GM19351 (cell line): ENCODE measurements around the gene AFTPH.
A peak's percentile ranks its signal among the peaks of the same experiment; 100 is the strongest.

Source experiments
- ATAC-seq: cut with Tn5 transposase; IDR thresholded peaks from one replicate; pipeline ENCODE4 v1.9.1; 2021; ENCODE audit warnings: mild to moderate bottlenecking, moderate library complexity; ENCODE audit not compliant: unreplicated experiment

AFTPH gene

DNA sequence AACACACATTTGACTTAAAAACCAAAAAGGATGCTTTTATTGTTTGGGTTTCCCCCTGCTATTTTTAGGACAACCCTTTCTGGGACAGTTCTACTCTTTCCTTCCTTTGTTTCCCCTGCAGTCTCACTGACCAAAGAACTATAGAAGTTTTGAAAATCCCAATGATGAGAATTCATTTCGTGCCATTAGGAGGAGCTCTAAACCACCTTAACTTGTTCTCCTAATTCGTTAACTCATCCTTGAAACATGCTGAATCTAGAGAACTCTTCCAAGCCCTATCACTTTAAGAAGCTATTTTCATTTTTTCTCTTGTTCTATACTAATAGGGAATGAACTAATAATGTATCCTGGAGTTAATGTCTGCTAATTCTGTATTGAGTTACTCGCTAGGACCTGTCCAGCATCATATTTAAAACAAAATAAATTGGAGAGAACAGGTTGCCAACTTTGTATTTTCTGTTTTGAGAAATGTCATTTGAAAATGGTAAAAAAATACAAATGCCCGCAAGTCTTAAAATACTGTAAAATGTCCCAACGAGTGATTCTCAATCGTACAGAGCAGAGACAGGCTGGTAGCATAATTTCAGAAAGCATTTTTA lies 62.9 kb downstream of the AFTPH start:
- no peak for ATAC-seq

DNA sequence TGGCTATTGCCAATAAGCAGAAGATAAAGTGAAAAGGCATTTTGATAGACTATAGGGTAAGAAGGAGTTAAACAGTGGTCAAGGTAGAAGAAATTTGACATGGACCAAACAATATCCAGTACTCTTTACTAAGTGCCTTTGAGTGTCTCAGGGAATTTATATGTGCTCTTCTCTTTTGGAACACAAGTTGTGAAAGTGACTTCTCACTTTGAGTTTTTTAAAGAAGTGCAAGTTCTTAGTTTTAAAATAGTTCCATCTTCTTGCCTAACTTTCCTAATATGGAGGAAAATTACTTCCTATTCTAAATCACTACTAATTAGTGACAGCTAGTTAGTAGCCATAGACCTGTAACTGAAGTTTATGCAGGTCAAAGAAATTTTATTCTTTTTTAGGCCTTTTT lies 63.4 kb downstream of the AFTPH start:
- no peak for ATAC-seq

DNA sequence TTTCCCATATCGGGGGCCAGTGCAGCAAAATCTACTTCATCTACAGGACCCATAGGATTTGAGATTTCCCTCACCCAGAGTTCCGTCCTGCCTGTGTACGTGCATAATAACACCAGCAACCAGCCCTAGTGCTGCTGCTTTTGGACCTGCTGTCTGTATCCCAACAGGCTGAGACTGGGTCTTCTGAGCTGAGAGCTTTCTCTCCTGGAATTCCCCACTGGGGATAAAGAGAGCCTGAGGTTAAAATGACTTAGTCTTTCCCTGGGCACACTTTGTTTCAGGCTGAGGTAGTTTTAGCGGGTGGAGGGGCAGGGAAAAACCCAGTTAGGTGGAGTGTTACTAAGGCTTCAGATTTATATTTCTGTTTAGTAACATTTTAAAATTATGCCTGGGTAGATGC lies 67.1 kb downstream of the AFTPH start:
- ATAC-seq = no peak

DNA sequence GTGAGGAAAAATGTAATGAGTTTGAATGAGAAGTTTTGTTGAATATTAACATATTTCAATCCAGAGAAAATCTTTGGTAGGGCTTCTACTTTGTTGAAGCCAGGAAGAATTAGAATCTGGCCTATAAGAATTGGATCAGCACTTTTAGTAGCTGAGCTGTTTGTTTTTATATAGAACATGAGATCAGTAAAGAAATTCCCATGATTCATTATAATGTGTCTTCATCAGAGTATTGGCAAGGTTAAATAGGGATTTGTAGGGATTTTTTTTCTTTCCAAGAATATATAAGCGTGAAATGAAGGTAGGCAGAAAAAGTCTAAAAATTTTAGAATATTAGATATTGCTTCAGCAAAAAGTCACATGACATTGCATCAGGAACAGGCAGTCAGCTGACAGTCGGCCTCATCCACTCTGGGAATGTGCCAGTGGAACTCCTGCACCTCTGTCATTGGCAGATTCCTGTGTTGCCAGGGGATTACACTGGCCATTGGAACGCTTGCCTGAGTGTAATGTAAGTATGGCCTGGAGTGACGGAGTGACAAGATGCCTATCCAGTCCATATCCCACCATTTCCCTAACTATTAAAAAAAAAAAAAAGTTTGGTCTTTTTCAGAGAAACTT lies 69.0 kb downstream of the AFTPH start:
- ATAC-seq = no peak

DNA sequence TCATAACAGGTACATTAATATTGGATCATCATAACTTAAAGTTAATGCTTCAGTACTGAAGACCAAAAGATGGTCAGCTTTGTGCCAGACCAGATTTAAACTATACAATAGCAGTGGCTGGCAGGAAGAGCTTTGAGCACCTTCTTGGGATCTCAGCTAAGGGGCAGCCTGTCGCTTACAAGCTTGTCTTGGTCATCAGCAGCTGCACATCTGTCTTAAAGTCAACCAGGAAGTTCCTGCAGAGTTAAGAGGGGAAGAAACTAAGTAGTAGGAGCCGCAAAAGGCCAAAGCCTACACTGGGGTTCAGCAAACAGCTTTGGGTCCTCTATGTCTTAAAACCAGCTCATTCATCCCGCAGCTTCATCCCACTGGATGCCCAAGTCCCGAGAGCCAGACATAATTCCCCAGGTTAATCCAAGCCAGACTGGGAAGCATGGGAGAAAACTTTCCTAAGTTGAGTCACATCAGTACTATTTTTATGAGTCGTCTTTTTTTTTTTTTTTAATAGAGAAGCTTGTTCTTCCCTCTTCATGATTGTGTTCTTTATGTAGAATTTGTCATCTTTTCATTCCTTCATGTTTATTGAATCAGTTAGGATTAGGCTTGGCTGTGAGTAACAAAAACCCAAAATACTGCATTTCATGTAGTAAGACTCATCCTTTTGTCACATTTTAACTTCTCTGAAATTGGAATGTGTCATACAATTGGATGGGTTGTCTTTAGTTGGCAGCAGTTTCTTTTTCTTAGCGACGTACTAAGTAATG lies 70.3 kb downstream of the AFTPH start:
- ATAC-seq = no peak

DNA sequence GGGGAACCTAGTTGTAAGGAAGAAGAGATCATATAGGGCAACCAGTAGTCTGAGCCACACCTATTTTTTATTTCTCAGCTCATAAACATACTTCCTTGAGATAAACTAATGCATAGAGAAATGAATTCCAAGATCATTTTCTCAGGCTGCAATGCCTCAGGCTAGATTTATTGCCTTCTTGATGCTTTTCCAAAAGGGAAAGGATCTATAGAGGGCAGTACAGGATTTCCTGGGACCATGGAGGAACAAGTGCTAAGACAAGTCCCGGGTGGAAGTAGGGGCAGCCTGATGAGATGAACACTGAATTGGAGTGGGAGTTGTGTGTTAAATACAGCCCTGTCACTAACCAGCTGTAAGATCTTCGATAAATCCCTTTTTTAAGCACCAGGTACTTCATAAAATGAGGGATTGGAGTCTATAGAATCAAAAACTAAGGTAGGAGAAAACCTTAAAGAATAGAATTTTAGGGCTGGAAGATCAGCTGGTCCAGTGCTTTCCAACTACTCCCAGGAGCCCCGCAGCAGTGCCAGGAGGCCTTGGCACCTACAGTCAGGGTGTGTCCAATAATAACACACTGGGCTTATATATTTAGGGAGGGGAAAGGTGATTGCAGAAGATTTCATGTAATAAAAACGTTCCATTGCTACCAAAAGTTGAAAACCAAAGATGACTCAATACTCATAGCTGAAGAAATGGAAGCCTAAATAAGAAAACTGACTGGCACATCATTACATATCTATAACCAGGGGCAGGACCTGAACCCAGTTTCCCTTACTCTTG lies 71.5 kb downstream of the AFTPH start:
- ATAC-seq = no peak

DNA sequence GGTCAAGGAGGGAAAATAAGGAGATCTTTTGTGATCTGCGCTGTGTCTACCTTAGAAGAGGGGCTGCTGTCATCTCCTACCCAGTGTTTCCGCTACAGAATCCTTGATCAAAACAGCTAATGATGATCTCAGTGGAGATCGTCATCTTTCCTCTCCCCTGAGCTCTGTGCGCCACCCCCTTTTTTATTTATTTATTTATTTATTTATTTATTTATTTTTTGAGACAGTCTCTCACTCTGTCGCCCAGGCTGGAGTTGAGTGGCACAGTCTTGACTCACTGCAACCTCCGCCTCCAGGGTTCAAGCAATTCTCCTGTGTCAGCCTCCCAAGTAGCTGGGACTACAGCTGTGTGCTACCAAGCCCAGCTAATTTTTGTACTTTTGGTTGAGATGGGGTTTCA lies 74.1 kb downstream of the AFTPH start:
- ATAC-seq = no peak

DNA sequence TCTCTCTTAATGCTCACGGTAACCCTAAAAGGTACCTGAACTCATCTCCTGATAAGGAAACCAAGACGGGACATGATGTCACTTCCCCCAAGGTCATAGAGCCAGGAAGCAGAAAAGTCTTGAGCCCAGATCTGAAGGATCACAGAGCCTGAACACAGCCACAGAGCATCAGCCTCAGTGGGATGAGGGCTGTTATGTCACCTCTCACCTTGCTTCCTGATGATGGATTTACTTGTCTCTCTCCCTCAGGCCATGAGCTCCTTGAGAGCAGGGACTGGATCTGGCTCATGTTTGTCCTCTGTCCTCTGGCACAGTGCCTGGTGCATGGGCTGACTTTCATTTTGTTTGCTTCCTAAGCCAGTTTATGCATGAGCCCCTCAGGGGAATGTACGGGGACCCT lies 75.3 kb downstream of the AFTPH start:
- ATAC-seq = no peak

DNA sequence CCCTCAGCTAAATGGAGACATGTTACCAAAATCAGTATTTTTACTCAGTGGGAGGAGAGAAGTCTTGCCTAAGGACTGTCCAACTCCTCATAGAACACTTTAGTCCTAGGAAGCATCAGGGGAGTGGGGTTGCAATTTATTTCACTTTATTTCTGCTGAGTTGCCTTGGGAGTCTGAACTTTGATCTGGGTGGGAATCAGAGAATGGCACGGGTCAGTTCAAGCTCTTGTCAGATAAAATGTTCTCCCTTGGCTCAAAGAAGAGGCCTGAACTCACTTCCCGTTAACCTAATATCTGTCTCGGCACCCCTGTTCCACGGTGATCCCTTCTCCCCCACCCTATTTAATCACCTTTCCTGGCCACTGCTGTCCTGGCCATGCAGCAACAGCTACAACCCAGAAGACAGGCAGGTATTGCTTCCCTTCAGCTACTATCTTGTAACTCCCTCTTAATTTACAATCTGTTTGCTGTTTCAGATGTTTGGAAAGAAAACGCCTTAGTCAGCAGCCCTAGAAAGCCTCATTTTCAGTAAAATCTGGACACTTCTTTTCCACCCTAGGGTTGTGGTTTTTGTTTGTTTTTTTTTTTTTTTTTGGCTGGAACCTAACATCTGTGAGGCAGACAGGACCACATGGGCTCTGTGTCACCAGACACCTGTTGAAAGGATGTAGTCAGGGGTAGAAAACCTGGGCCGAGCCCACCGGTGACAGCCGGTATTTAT lies 77.1 kb downstream of the AFTPH start:
- ATAC-seq = no peak

DNA sequence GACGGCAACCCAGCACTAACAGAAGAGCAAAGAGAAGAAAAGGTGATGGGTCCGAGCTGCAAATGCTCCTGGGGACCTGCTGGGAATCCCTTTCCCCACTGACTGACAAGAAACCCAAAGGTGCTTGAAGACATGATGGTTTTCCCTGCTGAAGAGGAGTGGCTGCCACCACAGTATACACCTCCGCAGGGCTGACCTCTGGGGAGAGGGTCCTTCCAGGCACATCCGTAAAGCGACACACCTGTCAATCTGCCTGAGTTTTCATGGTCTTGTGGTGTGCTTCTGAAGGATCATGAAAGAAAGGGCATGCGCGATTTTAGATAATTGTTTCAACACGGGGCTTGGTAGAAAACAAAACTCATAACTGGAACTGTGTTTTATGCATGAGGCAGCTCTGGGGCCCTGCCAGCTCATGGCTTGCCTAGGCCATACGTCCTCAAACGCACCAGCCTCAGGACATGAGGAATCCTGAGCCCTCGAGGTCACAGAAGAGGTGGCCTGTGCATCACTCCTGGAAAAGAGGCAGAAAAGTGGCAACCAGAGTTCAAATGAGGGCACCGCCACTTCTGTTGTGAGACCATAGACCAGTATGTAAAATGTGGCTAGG lies 77.8 kb downstream of the AFTPH start:
- ATAC-seq = no peak

DNA sequence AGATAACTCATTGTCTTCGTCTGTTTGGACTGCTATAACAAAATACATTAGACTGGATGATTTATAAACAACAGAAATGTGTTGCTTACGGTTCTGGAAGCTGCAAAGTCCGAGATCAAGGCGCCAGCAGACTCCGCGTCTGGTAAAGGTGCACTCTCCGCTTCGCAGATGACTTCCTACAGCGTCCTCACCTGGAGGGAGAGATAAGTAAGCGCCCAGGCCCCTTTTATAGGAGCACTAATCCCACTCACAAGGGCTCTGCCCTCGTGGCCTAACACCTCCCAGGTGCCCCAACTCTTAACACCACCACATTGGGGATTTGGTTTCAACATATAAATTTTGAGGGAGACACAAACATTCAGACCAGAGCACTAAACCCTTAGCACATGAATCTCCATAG lies 78.3 kb downstream of the AFTPH start:
- ATAC-seq = no peak

DNA sequence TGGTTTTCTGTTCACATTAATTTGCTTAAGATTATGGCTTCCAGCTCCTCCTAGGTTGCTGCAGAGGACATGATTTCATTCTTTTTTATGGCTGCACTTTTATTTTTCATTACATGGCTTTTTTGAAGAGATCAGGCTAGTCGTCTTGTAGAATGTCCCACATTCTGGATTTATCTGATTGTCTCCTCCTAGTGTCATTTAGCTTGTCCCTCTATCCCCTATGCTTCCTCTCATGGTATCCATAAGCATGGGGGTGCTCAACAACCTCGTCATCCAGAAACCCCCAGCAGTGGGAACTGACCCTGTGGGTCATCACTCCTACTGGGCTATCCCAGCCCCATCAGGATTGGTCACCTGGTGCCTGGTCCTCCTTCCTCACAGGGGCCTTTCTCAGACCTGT lies 80.0 kb downstream of the AFTPH start:
- ATAC-seq = no peak

DNA sequence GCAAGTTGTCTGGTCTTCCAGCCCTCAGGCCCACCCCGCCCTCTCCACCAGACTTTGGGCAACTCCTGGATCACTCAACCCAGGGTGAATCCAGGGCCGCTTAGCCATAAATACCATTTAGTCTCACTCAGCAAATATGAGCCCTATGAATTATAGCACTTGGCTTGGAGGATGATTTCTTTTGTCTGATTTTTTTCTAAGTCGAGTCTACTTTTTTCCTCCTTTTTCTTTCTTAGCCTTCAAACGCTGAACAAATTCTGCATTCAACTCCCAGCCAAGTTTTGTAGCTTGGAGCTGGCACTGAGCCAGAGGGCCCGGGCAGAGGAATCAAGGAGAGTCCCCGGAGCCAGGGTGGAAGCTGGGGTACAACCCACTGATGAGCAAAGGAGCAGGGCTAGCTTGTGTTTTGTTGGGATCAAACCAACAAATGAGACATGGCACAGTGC lies 80.9 kb downstream of the AFTPH start:
- no peak for ATAC-seq

DNA sequence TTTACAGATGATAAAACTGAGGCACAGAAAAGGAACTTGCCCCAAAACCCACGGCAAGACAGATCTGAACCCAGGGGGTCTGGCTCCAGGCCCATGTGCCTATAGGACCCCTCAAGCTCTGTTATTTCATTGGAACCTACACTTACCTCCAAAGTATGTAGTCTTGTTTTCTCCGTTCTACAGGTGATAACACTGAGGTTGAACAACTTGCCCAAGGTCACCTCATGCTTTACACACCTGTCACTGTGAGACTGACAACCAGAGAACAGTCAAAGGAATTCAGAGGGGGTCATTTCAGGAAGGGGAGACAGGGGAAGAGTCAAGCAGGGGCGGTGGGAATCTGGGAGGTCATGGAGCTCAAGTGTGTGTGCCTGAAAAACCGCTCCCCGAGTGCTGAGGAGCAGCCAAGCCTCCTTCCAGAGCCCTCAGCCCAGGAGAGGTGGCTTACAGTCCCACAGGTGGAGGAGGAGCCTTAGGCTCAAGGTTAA lies 81.9 kb downstream of the AFTPH start:
- no peak for ATAC-seq

DNA sequence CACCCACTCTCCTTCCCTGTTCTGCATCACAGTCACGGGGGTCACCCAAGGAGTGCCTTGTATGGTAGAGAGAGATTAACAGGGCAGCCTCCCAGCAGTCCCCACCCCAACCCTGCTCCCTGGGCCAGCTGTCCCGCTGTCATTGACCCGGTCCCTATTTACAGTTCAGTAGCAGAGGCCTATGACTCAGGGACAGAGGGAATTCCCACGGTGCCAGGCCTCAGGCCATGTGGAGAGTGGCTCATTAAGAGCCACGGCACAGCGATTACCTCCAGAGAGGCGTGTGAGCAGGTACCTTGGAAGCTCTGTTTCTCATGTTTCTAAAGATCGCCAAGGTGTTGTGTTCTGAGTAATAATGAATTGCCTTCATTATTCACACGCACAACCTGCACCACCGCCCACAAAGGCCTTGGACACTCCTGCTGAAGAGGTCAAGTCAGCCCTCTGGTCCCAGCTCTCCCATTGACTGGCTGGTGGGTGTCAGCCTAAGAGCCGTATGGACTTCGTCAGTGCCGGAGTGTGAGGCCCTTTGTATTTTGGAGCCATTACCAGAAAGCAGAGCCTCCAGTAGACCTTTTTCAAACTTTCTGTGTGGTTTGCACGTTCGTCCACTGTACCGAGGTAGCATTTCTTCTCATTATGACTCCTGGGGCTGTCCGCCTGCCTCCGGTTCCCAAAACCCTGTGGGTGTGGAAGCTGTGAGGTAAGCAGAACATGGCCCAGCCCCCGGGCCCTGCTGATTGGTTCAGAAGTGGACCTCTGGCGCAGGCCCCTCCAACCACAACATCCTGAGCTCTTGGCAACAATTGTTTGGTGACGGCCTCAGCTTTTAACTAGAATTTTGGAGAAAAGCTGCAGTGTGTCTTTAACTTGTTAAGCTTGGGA lies 82.6 kb downstream of the AFTPH start:
- peak; percentile 87 for ATAC-seq

DNA sequence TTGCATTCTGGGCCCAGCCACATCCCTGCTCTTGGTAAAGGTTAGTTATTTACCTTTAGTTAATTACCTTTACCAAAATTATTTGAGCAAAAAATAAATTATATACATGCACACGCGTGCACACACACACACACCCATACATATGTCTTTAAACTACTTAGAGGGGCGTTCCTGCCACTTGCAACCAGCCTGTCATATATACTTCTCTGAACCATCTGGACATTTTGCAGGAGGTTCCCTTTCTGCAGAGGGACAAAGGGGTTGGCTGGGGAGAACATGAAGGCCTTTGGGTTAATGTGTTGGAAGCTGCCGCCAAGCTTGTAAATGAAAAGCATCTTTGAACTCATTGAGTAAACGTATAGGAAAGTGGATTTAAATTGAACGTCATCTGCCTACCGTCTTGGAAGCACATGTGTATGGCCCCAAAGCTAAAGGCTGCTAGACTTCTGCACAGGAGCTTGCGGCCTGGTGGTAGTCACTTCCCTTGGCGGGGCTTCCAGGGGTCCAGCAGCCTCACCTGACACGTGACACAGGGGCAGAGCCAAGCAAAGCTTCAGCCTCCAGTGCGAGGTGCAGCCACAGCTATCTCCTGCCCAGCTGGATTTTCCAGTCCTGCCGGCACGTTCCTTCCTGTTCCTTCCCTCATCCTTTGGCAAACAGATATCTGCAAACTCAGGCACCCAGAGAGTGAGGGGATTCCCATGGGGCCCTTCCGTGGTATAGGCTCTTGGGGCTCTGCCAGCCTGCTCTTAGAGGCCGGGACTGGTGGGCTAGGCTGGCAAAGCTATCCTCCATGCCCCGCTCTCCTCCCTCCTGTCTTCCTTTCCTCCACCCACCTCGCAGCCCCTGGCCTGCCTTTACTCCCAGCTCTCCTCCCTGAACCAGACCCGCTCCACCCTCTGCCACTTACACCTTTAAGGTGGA lies 83.5 kb downstream of the AFTPH start:
- ATAC-seq = no peak

DNA sequence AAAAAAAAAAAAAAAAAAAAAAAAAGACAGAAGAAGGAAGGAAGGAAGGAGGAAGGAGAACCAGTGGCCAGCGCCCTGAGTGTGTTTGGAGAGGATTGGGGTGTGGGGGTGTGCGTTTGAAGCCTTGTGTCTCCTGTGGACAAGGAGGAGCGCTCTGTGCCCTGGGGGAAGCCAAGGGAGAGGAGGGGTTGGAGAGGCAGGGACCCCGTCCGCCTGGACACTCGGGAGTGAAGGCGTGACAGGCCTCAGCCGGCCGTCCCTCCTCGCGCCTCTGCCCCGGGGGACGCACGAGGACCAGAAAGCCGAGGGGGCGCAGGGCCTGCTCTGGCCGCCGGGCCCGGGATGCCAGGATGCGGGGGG lies 84.7 kb downstream of the AFTPH start:
- ATAC-seq = peak; percentile 4

DNA sequence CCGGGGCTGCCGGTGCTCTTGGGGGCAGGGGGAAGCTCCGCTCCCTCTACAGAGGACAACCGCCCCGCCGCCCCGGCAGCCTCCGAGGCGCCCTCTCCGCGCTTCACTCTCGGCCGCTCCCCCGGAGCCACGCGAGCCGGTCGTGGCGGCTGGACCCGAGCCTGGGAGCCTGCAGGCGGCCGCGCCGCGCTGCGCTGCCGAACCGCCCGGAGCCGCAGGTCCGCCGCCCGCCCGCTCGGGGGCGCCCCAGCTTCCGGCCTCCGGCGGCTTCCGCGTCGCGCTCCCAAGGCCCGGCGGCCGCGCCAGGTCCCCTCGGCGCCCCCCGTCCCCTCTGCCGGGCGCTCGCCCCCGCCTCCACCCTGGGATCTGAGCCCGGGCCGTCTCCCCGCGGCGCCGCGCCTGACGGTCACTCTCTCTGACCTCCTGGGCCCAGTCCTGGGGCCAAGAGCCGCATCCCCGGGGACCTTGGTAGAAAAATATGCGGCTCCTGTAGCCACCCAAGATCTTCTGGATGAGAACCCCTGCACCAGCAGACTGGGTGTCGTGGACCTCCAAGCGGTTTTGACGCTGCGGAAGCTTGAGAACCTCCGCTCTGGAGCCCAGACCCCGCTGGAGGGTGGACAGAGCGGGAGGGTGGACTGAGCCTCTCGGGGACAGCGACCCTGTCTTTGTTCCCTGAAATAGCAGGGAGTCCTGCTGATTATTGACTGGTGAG lies 85.3 kb downstream of the AFTPH start:
- peak; percentile 45 for ATAC-seq
